GM12878 (cell line): ENCODE results near the gene IFNL1. TPM values are rescaled to one million over a fixed set of nuclear protein-coding genes. Genes with fewer than 3 reads are reported as not detected.

Source experiments
- ATAC-seq: fragments of 200-7000 bp; cut with Tn5 transposase; 3 replicates; pipeline ENCODE4 v1.9.1; 2020; ENCODE audit warnings: mild to moderate bottlenecking, moderate library complexity
- BruUV-seq: library from RNA; stranded (reverse); fragments of 400-500 nt; replicated peaks from 2 replicates; lab custom pipeline; 2021; lab: Mats Ljungman, UMichigan
- CTCF ChIA-PET: fragments of 300-600 bp; sonication (Branson Sonifier 250); formaldehyde crosslinking; extraction: SDS; loops from one replicate; lab custom pipeline; 2021; ENCODE audit warnings: inconsistent platforms; lab: Yijun Ruan, JAX
- POLR2A ChIA-PET: fragments of 350-600 bp; formaldehyde crosslinking; extraction: SDS; loops from one replicate; lab custom pipeline; 2021; ENCODE audit warnings: inconsistent platforms; lab: Charles Lee
- RAD21 ChIA-PET: fragments of 300-600 bp; sonication (Branson Sonifier 250); formaldehyde crosslinking; loops from one replicate; lab custom pipeline; 2023; ENCODE audit warnings: antibody characterized with exemption; ENCODE audit not compliant: unreplicated experiment; lab: Charles Lee
- SMC1A ChIA-PET: fragments of 300-600 bp; sonication (Branson Sonifier 250); formaldehyde crosslinking; loops from one replicate; lab custom pipeline; 2023; ENCODE audit not compliant: unreplicated experiment, uncharacterized antibody; lab: Charles Lee
- DNase-seq: peaks from one replicate; pipeline ENCODE4 v3.0.0-alpha.2; 2011; ENCODE audit warnings: low read depth, low spot score
- FAIRE-seq: peaks from 3 replicates; lab custom pipeline; 2011; peaks lifted over from hg19 to GRCh38; lab: Jason Lieb, UNC
- H2AFZ ChIP-seq: 2 replicates; pipeline ENCODE4 v1.6.0; 2011; ENCODE audit warnings: low read depth, low read length, control low read depth; ENCODE audit not compliant: control insufficient read depth
- H3K27ac ChIP-seq: 2 replicates; pipeline ENCODE4 v1.5.1; 2011; ENCODE audit warnings: control low read depth; ENCODE audit not compliant: control insufficient read depth, insufficient read depth
- H3K27me3 ChIP-seq, 2 experiments: replicated peaks in 1 of 2; 2 replicates each; pipeline versions ENCODE4 v1.6.0 to v1.6.1; 2011; ENCODE audit warnings: low read length in 1 of 2; ENCODE audit not compliant: control insufficient read depth in 2 of 2, insufficient read depth in 2 of 2
- H3K36me3 ChIP-seq, 2 experiments: 2 replicates each; pipeline ENCODE4 v1.5.1; 2011; ENCODE audit warnings: low read length in 1 of 2; ENCODE audit not compliant: control insufficient read depth in 2 of 2, insufficient read depth in 2 of 2
- H3K4me1 ChIP-seq: 2 replicates; pipeline ENCODE4 v1.6.1; 2011; ENCODE audit warnings: mild to moderate bottlenecking, low read length, moderate library complexity, mixed read lengths; ENCODE audit not compliant: control insufficient read depth, insufficient read depth
- H3K4me2 ChIP-seq: 2 replicates; pipeline ENCODE4 v1.6.0; 2011; ENCODE audit warnings: control low read depth; ENCODE audit not compliant: control insufficient read depth, insufficient read depth
- H3K4me3 ChIP-seq: fragments of 200-600 bp; sonication (generic); 2 replicates; pipeline ENCODE4 v1.5.1; 2016
- H3K79me2 ChIP-seq: 2 replicates; pipeline ENCODE4 v1.6.0; 2011; ENCODE audit warnings: low read length; ENCODE audit not compliant: control insufficient read depth, insufficient read depth
- H3K9ac ChIP-seq: 2 replicates; pipeline ENCODE4 v1.8.0; 2011; ENCODE audit warnings: low read length, control low read depth, mixed read lengths; ENCODE audit not compliant: control insufficient read depth, insufficient read depth
- H3K9me3 ChIP-seq: replicated peaks from 3 replicates; pipeline ENCODE4 v1.5.1; 2011; ENCODE audit warnings: mild to moderate bottlenecking, low read length; ENCODE audit not compliant: control insufficient read depth, insufficient read depth
- H4K20me1 ChIP-seq: 2 replicates; pipeline ENCODE4 v1.6.0; 2011; ENCODE audit not compliant: control insufficient read depth, insufficient read depth
- BCL3 ChIP-seq: IDR thresholded peaks from 2 replicates; pipeline ENCODE4 v1.6.1; 2011; ENCODE audit warnings: borderline replicate concordance, low read depth, mild to moderate bottlenecking, moderate library complexity, low read length; ENCODE audit not compliant: insufficient read depth, poor library complexity, severe bottlenecking
- CREM ChIP-seq: IDR thresholded peaks from 2 replicates; pipeline ENCODE4 v1.6.1; 2014; ENCODE audit warnings: antibody characterized with exemption, low read depth
- E2F4 ChIP-seq: IDR thresholded peaks from 2 replicates; pipeline ENCODE4 v1.6.1; 2012; ENCODE audit warnings: low read depth, low read length, improper control_type of control experiment
- HDGF ChIP-seq: fragments of 450-650 bp; IDR thresholded peaks from 2 replicates; pipeline ENCODE4 v1.6.1; 2016; ENCODE audit warnings: antibody characterized with exemption
- IKZF2 ChIP-seq, 2 experiments: fragments of 450-650 bp; IDR thresholded peaks; 2 replicates each; pipeline ENCODE4 v1.6.1; 2017; ENCODE audit warnings: mild to moderate bottlenecking in 2 of 2, moderate library complexity in 2 of 2
- NFIC ChIP-seq: IDR thresholded peaks from 2 replicates; pipeline ENCODE4 v1.6.1; 2012; ENCODE audit warnings: low read depth, mild to moderate bottlenecking, inconsistent platforms, low read length, moderate library complexity
- NFYA ChIP-seq: IDR thresholded peaks from 2 replicates; pipeline ENCODE4 v1.6.1; 2011; ENCODE audit warnings: low read depth, mild to moderate bottlenecking, low read length, improper control_type of control experiment, borderline replicate concordance
- NR2F1 ChIP-seq: fragments of 450-650 bp; conservative IDR thresholded peaks from 2 replicates; pipeline ENCODE4 v1.6.1; 2017; ENCODE audit warnings: mild to moderate bottlenecking
- SREBF2 ChIP-seq: IDR thresholded peaks from 2 replicates; pipeline ENCODE4 v1.6.1; 2012; ENCODE audit warnings: mild to moderate bottlenecking, low read length
- STAT3 ChIP-seq: IDR thresholded peaks from 2 replicates; pipeline ENCODE4 v1.6.1; 2011; ENCODE audit warnings: low read depth, low read length, improper control_type of control experiment
- ZNF687 ChIP-seq: fragments of 450-650 bp; IDR thresholded peaks from 2 replicates; pipeline ENCODE4 v1.6.1; 2017; ENCODE audit warnings: mild to moderate bottlenecking, moderate library complexity
- WGBS: methylation state at CpG from one replicate; pipeline ENCODE4 v1.1.6; 2016; ENCODE audit warnings: low lambda C conversion rate; ENCODE audit not compliant: insufficient replicate concordance, insufficient coverage; ENCODE audit errors: missing lambda C conversion rate; 5-methylcytosine and 5-hydroxymethylcytosine counted together
- in situ Hi-C: fragments of 300-500 bp; cut with MboI; formaldehyde crosslinking; loops from 9 replicates; pipeline ENCODE4 v1.14.3; 2018; ENCODE audit warnings: mixed read lengths
- intact Hi-C: fragments of 100-400 bp; cut with micrococcal nuclease; formaldehyde crosslinking; loops from one replicate; pipeline ENCODE4 v1.14.2; 2022; ENCODE audit not compliant: unreplicated experiment
- polyA plus RNA-seq, 11 experiments: library from polyadenylated mRNA; depleted of rRNA in 4 of 11; unstranded in 6 of 11; stranded (reverse) in 5 of 11; fragments of >200 nt; fragmentation: Nextera tagmentation in 4 of 11; fragmentation: Illumina TruSeq in 1 of 11; extraction: Ambion mirVana in 4 of 11; extraction: Trizol in 1 of 11; gene quantifications; 1 replicate in 1 of 11; 2 replicates in 10 of 11; pipeline versions ENCODE4 v1.2.1 to v1.2.3, GENCODE V29; 2011 to 2016; ENCODE audit warnings: inconsistent platforms in 2 of 11, missing spikeins in 2 of 11, low read depth in 1 of 11
- total RNA-seq, 4 experiments: library from RNA; depleted of rRNA in 3 of 4; stranded (reverse); fragments of >200 nt in 3 of 4; fragmentation: Illumina TruSeq in 1 of 4; extraction: Trizol in 1 of 4; gene quantifications; 2 replicates each; pipeline versions ENCODE4 v1.2.1 to v1.2.3, GENCODE V29; 2013 to 2021

IFNL1 gene
- total and polyA plus RNA-seq, 10 of the 15 experiments (the other 5 are each of a cell fraction or from before 2014, with no cell fraction given) = not detected

DNA sequence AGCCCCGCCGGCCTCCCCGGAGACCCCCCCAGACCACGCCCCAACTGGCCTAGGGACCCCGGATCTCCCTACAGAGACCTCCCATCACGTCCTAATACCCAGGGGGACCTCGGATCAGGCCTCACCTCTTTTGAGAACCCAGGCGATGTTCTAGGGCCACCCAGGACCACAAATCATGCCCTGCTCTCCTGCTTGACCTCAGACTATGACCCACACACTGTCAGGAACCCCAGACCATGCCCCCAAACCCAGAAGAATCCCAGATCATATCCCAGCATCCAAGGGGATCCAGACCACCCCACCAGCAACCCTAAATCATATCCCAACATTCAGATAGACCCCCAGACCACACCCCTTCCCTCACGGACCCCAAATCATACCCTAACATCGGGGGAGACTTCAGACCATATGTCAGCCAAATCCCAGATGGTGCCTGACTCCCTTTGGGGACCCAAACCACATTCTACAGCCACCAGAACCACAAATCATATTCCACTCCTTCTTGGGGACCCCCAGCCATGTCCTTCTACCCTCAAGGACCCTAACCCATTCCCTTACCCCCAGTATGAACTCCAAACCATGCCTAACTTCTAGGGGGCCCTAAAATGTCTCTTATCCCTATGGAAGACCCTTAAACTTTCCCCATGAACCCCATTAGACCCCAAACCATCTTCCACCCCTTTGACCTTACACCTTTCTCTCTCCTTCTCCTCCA, 25.1 kb downstream of the IFNL1 start:
- intact Hi-C loops (no loop called here), in situ Hi-C loops (no loop called here)
- Histone ChIP-seq H3K36me3 (no peaks in the 10 kb centered on the region), H3K4me3 (no peak overlapping the region), H3K4me1 (no peaks in the 10 kb centered on the region), H3K27me3 (no peaks in the 10 kb centered on the region; a peak in 1 of 4 replicates), H3K4me2 (peak overlapping the region; percentile 44; the same call in 1 of the 2 replicates), H3K9ac (no peak overlapping the region)
- ChIA-PET SMC1A (no interaction called here), CTCF (no interaction called here), POLR2A (no interaction called here), RAD21 (no interaction called here)
- WGBS = 22% methylated on average over 5 of the region's 10 CpGs
- ATAC-seq (no peak), FAIRE-seq (no peak), DNase-seq (no peak)
- no TSS peak for BruUV-seq
- TF ChIP-seq CREM (no peak), IKZF2 (IDR thresholded peaks at IDR 0.05) (0 out of 4 replicates have a peak, but pooled peaks of 1 of the 2 experiments have one; percentile 14), HDGF (0 out of 2 replicates have a peak, but pooled peaks have one; percentile 22), NR2F1 (0 out of 2 replicates have a peak, but pooled peaks have one; percentile 19)
- TF ChIP-seq, all 136 proteins: peak for 3
- Histone ChIP-seq H3K79me2 (no peaks in the 10 kb centered on the region), H4K20me1 (no peaks in the 10 kb centered on the region), H3K27ac (no peak overlapping the region), H2AFZ (no peak overlapping the region), H3K9me3 (no peaks in the 10 kb centered on the region)

DNA sequence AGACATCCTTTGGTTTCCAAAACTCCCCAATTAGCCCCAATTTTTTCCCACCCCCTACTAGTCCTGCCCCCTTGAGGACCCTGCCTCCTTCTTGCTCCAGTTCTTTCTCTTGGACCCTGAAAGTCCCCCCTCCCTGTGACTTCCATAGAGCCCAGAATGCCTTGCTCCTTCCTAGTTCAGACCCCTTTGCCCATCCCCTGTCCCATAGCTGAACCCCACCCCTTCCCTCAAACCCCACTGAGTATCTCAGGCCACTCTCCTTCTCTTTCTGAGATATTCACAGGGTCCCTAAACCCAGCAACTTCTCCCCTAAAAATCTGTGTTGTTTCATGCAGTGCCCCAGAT, 25.6 kb downstream of the IFNL1 start:
- in situ Hi-C loops = no loop called here
- ChIA-PET CTCF (no interaction called here), RAD21 (no interaction called here)
- TF ChIP-seq SREBF2 (no peak), BCL3 (no peak), E2F4 (no peak), STAT3 (no peak), NFYA (no peak), NFIC (no peak), IKZF2 (IDR thresholded peaks at IDR 0.05) (no peak), ZNF687 (no peak)

More for the DNA sequence above, 25.6 kb downstream of the IFNL1 start:
- Histone ChIP-seq H3K27ac (no peak overlapping the region), H3K4me2 (no peak overlapping the region), H3K4me3 (no peak overlapping the region), H3K27me3 (no peaks in the 10 kb centered on the region; a peak in 1 of 4 replicates), H3K9ac (no peak overlapping the region), H4K20me1 (no peaks in the 10 kb centered on the region), H2AFZ (no peak overlapping the region), H3K79me2 (no peaks in the 10 kb centered on the region), H3K9me3 (no peaks in the 10 kb centered on the region), H3K36me3 (no peaks in the 10 kb centered on the region), H3K4me1 (no peaks in the 10 kb centered on the region)
- DNase-seq (no peak), ATAC-seq (no peak), FAIRE-seq (no peak)
- ChIA-PET SMC1A (no interaction called here), POLR2A (interaction anchor here (0.5 kb wide), 1 partner anchor 491 kb away, joined by 3 read pairs; no protein-coding TSS in a partner anchor)
- intact Hi-C loops = no loop called here
- BruUV-seq = no TSS peak
